Trophoblast cell (in vitro differentiated cells and primary cell): ENCODE measurements around the gene NUMA1.

Experiments used
- DNase-seq, 2 donors: peaks; one replicate each; pipeline ENCODE4 v3.0.0-alpha.2; 2016
- H2AFZ ChIP-seq: 2 replicates; pipeline ENCODE4 v1.6.1; 2013; ENCODE audit warnings: low read length, moderate library complexity, mild to moderate bottlenecking; ENCODE audit not compliant: insufficient read depth, poor library complexity
- H2AK5ac ChIP-seq: 2 replicates; pipeline ENCODE4 v1.6.1; 2013; ENCODE audit warnings: mild to moderate bottlenecking, low read length
- H2BK120ac ChIP-seq: 2 replicates; pipeline ENCODE4 v1.6.1; 2013; ENCODE audit warnings: low read length, mild to moderate bottlenecking, moderate library complexity; ENCODE audit not compliant: insufficient read depth, poor library complexity
- H2BK12ac ChIP-seq: 2 replicates; pipeline ENCODE4 v1.6.1; 2013; ENCODE audit warnings: mild to moderate bottlenecking, low read length, moderate library complexity
- H2BK5ac ChIP-seq: 2 replicates; pipeline ENCODE4 v1.6.1; 2013; ENCODE audit warnings: low read length, low read depth, moderate library complexity, mild to moderate bottlenecking; ENCODE audit not compliant: poor library complexity
- H3K14ac ChIP-seq: 2 replicates; pipeline ENCODE4 v1.6.1; 2013; ENCODE audit warnings: mild to moderate bottlenecking, low read length
- H3K18ac ChIP-seq: 2 replicates; pipeline ENCODE4 v1.6.1; 2013; ENCODE audit warnings: mild to moderate bottlenecking, low read length
- H3K23ac ChIP-seq: 2 replicates; pipeline ENCODE4 v1.6.1; 2013; ENCODE audit warnings: low read length
- H3K27ac ChIP-seq: 2 replicates; pipeline ENCODE4 v1.5.1; 2013; ENCODE audit warnings: low read depth, mild to moderate bottlenecking, inconsistent platforms, low read length, moderate library complexity
- H3K27me3 ChIP-seq: 2 replicates; pipeline ENCODE4 v1.6.1; 2013; ENCODE audit warnings: inconsistent platforms, mild to moderate bottlenecking, low read length, moderate library complexity; ENCODE audit not compliant: insufficient read depth
- H3K36me3 ChIP-seq, 2 experiments: 1 replicate in 1 of 2; 2 replicates in 1 of 2; pipeline ENCODE4 v1.6.1; 2013; ENCODE audit warnings: low read length in 2 of 2, mild to moderate bottlenecking in 2 of 2, moderate library complexity in 1 of 2; ENCODE audit not compliant: insufficient read depth in 2 of 2, control insufficient read depth in 1 of 2
- H3K4ac ChIP-seq: 2 replicates; pipeline ENCODE4 v1.6.1; 2013; ENCODE audit warnings: low read depth, mild to moderate bottlenecking, low read length, moderate library complexity
- H3K4me1 ChIP-seq, 2 experiments: 1 replicate in 1 of 2; 2 replicates in 1 of 2; pipeline ENCODE4 v1.6.1; 2013; ENCODE audit warnings: low read length in 2 of 2, mild to moderate bottlenecking in 2 of 2, moderate library complexity in 1 of 2; ENCODE audit not compliant: insufficient read depth in 2 of 2, control insufficient read depth in 1 of 2
- H3K4me2 ChIP-seq: 2 replicates; pipeline ENCODE4 v1.6.1; 2013; ENCODE audit warnings: inconsistent platforms, mild to moderate bottlenecking, low read length, moderate library complexity
- H3K4me3 ChIP-seq: 2 replicates; pipeline ENCODE4 v1.5.1; 2013; ENCODE audit warnings: mild to moderate bottlenecking, low read depth, low read length, inconsistent platforms
- H3K79me1 ChIP-seq: one replicate; pipeline ENCODE4 v1.6.1; 2013; ENCODE audit warnings: low read length
- H3K79me2 ChIP-seq: 2 replicates; pipeline ENCODE4 v1.6.1; 2013; ENCODE audit warnings: low read length, mild to moderate bottlenecking; ENCODE audit not compliant: control insufficient read depth, insufficient read depth, poor library complexity
- H3K9ac ChIP-seq: 2 replicates; pipeline ENCODE4 v1.6.1; 2013; ENCODE audit warnings: mild to moderate bottlenecking, low read length
- H3K9me3 ChIP-seq: 2 replicates; pipeline ENCODE4 v1.6.1; 2013; ENCODE audit warnings: low read depth, mild to moderate bottlenecking, control low read depth, inconsistent platforms, low read length; ENCODE audit not compliant: insufficient read depth
- H4K12ac ChIP-seq: 2 replicates; pipeline ENCODE4 v1.6.1; 2013; ENCODE audit warnings: low read depth, mild to moderate bottlenecking, low read length, moderate library complexity
- H4K8ac ChIP-seq: 2 replicates; pipeline ENCODE4 v1.6.1; 2013; ENCODE audit warnings: low read depth, mild to moderate bottlenecking, low read length, moderate library complexity
- H4K91ac ChIP-seq: one replicate; pipeline ENCODE4 v1.6.1; 2013; ENCODE audit warnings: low read depth, mild to moderate bottlenecking, low read length, moderate library complexity
- WGBS: extraction: QIAGEN DNeasy Blood & Tissue Kit; methylation state at CpG from one replicate; pipeline ENCODE4 v1.1.7; 2013; ENCODE audit warnings: missing lambda C conversion rate; ENCODE audit not compliant: insufficient read length, insufficient coverage; ENCODE audit errors: extremely low coverage; 5-methylcytosine and 5-hydroxymethylcytosine counted together

NUMA1 gene

DNA sequence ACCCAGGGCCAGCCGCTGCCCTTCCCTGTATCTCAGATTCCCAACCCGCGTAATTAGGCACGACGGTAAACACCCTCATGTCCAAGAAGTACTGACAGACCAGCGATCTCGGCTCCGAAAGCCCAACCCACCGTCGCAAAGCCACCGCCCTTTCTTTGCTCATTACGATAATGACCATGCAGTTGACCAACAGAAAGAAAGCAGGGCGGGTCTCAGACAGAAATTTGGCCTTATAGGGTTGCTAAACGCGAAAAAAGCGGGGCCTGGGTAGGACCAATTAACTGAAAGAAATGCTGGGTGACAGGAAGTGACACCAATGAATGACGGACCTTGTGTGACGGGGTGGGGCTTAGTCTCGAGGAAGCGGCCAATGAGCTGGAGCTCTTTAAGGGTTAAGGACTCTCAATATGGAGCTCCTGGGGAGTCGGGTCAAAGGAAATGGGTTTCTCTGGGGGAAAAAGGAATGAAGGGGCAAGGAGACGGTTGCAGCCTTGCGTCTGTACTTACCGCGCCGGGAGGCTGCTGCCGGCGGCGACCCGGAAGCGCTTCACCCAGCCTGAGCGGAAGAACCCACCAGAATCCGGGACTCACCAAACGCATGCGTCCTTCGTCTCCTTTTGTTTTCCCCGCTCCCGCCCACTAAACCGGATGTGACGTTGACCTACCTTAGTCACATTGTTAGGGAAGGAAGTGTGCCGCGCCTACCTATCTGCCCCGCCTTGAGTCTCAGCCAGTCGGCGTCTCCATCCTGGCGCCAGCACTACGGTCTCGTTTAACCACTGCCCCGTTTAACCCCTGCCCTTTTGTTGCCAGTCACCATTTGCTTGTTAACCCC, 32.0 kb upstream of the NUMA1 start, which contains the start of gene ANAPC15:
ANAPC15 (minus strand) TSS at position 553 of the 835 bp plus-strand sequence. CDS start 1,419 bp downstream, outside the sequence.
- Histone ChIP-seq H2AK5ac (peak within 1 kb of the TSS; percentile 56), H3K9ac (peak within 1 kb of the TSS; percentile 99), H3K4ac (peak within 1 kb of the TSS; percentile 73), H3K36me3 (peaks cover 9 to 19% of the 10 kb centered on the region in 2 experiments), H3K14ac (peak within 1 kb of the TSS; percentile 73), H3K27me3 (no peaks in the 10 kb centered on the region), H4K91ac (peak within 1 kb of the TSS; percentile 89), H3K4me2 (peak within 1 kb of the TSS; percentile 88), H2BK5ac (peak within 1 kb of the TSS; percentile 93), H4K12ac (peak within 1 kb of the TSS; percentile 69), H3K4me3 (peak within 1 kb of the TSS; percentile 82), H3K79me2 (peaks cover 3% of the 10 kb centered on the region), H2AFZ (peak within 1 kb of the TSS; percentile 62), H4K8ac (peak within 1 kb of the TSS; percentile 90), H2BK120ac (peak within 1 kb of the TSS; percentile 83), H3K9me3 (no peaks in the 10 kb centered on the region), H3K18ac (peak within 1 kb of the TSS; percentile 31), H3K23ac (no peak within 1 kb of the TSS), H2BK12ac (peak within 1 kb of the TSS; percentile 12), H3K27ac (peak within 1 kb of the TSS; percentile 88), H3K79me1 (peaks cover 8% of the 10 kb centered on the region), H3K4me1 (peaks cover 4 to 9% of the 10 kb centered on the region in 2 experiments)
- DNase-seq = peak; percentile 100
- WGBS = no CpG with 5 or more reads among the region's 49 CpGs

DNA sequence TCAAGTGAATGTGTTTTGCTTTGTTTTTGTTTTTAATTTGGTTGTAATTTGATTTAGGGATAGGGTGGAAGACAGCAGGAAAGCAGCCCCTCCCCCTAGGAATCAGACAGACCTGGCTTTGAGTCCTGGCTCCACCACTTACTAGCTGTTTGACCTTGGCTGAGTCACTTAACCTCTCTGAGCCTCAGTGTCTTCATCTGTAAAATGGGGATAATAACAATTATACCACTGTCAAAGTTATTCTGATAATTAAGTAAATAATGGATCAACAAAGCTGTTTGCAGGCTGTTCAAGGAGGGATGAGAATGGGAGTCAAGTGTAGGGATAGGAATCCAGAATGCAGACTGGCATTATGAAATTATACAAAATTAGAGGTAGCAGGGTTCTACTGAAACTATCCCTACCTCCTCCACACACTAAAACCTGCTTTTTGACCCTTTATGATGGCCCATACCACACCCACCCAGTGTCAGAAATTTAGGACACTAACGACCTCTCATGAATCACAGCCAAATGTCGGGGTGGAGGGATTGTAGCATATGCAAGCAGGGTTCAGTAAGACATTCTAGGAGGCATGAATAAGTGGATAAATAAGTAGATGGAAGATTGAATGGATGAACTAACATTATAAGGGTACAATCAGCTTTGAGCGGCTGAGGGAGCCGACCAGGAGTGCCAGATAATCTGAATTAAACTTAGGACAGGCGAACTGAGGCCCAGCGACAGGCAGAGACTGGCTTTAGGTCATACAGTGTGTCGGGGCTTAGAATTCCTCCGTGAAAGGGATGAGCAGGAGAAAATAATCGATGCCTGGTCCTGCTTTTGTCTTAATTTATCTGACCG, 31.2 kb upstream of the NUMA1 start:
- DNase-seq = no peak
- Histone ChIP-seq H3K23ac (no peak overlapping the region), H3K4ac (peak overlapping the region; percentile 73), H3K9me3 (no peaks in the 10 kb centered on the region), H3K4me1 (peaks cover 4 to 9% of the 10 kb centered on the region in 2 experiments), H3K36me3 (peaks cover 9 to 21% of the 10 kb centered on the region in 2 experiments), H3K27me3 (no peaks in the 10 kb centered on the region), H3K79me1 (peaks cover 8% of the 10 kb centered on the region), H3K9ac (peak overlapping the region; percentile 80), H2AFZ (peak overlapping the region; percentile 62), H2AK5ac (peak overlapping the region; percentile 56), H3K79me2 (peaks cover 3% of the 10 kb centered on the region), H3K4me2 (peak overlapping the region; percentile 88), H2BK5ac (peak overlapping the region; percentile 41), H4K8ac (peak overlapping the region; percentile 67), H4K91ac (peak overlapping the region; percentile 77), H2BK12ac (no peak overlapping the region), H3K4me3 (peak overlapping the region; percentile 65), H3K14ac (peak overlapping the region; percentile 33), H4K12ac (peak overlapping the region; percentile 65), H3K18ac (no peak overlapping the region), H3K27ac (peak overlapping the region; percentile 88), H2BK120ac (peak overlapping the region; percentile 74)
- no CpG with 5 or more reads among the region's 10 CpGs for WGBS

DNA sequence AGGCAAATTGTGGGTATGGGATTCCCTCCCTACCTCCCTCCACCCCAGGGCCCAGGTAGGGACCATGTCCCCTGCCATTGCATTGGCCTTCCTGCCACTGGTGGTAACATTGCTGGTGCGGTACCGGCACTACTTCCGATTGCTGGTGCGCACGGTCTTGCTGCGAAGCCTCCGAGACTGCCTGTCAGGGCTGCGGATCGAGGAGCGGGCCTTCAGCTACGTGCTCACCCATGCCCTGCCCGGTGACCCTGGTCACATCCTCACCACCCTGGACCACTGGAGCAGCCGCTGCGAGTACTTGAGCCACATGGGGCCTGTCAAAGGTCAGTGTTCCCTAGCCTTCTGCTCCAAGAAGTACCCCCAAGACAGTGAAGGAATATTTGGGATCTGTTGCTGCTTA, 25.5 kb upstream of the NUMA1 start, which contains the start of gene TOMT:
TOMT (plus strand) TSS at position 37 of the 400 bp plus-strand sequence; CDS start at position 65, 28 bp downstream.
- no peak within 1 kb of the TSS for H3K9ac ChIP-seq
- no peaks in the 10 kb centered on the region for H3K27me3 ChIP-seq
- H2AK5ac ChIP-seq = no peak within 1 kb of the TSS
- H2BK5ac ChIP-seq = no peak within 1 kb of the TSS
- H3K4ac ChIP-seq = no peak within 1 kb of the TSS
- peaks cover 12% of the 10 kb centered on the region for H3K79me1 ChIP-seq
- no peak within 1 kb of the TSS for H4K12ac ChIP-seq
- DNase-seq = no peak
- H3K27ac ChIP-seq = no peak within 1 kb of the TSS
- no peak within 1 kb of the TSS for H4K8ac ChIP-seq
- WGBS = no CpG with 5 or more reads among the region's 14 CpGs
- H3K18ac ChIP-seq = no peak within 1 kb of the TSS
- no peak within 1 kb of the TSS for H4K91ac ChIP-seq
- H2BK120ac ChIP-seq = no peak within 1 kb of the TSS
- no peak within 1 kb of the TSS for H2AFZ ChIP-seq
- no peak within 1 kb of the TSS for H3K23ac ChIP-seq
- H3K9me3 ChIP-seq = no peaks in the 10 kb centered on the region
- peaks cover 11 to 14% of the 10 kb centered on the region in 2 experiments for H3K4me1 ChIP-seq
- H3K14ac ChIP-seq = no peak within 1 kb of the TSS
- no peak within 1 kb of the TSS for H3K4me3 ChIP-seq
- H3K4me2 ChIP-seq = no peak within 1 kb of the TSS
- peaks cover 11% of the 10 kb centered on the region for H3K79me2 ChIP-seq
- H2BK12ac ChIP-seq = peak within 1 kb of the TSS; percentile 17
- H3K36me3 ChIP-seq = peaks cover 9 to 19% of the 10 kb centered on the region in 2 experiments

DNA sequence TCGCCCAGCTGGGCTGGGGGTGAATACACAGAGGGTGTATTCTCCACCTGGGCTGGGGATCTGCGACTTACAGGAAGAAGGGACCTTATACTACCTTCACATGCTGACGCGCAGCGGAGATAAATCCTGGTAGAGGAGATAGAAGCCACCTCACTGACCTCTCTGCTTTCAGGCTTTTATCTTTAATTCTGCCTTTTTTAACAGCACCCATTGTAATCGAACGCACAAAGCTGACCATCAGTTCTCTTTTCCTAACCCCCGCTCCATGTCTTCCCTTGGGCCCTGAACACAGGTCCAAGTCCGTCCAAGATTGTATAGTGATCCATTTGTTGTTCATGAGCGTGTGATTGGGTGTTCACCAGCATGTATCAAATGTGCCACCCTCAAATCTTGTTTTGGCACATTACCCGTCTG, 23.4 kb upstream of the NUMA1 start:
- Histone ChIP-seq H3K79me2 (peaks cover 11% of the 10 kb centered on the region), H2AFZ (peak overlapping the region; percentile 82), H3K14ac (peak overlapping the region; percentile 31), H3K36me3 (peaks cover 17 to 22% of the 10 kb centered on the region in 2 experiments), H2BK5ac (peak overlapping the region; percentile 28), H3K27me3 (no peaks in the 10 kb centered on the region), H3K9me3 (no peaks in the 10 kb centered on the region), H2AK5ac (peak overlapping the region; percentile 57), H3K9ac (no peak overlapping the region), H3K4me3 (peak overlapping the region; percentile 18), H3K4me2 (peak overlapping the region; percentile 54), H2BK12ac (no peak overlapping the region), H3K79me1 (peaks cover 12% of the 10 kb centered on the region), H2BK120ac (no peak overlapping the region), H3K23ac (no peak overlapping the region), H3K18ac (peak overlapping the region; percentile 19), H4K12ac (peak overlapping the region; percentile 89), H4K91ac (peak overlapping the region; percentile 90), H3K4me1 (peaks cover 11 to 19% of the 10 kb centered on the region in 2 experiments), H3K27ac (peak overlapping the region; percentile 40), H3K4ac (peak overlapping the region; percentile 59), H4K8ac (peak overlapping the region; percentile 97)
- no peak for DNase-seq
- no CpG with 5 or more reads among the region's 11 CpGs for WGBS
